GM19455 (cell line): ENCODE data around the gene SRSF9.

Experiments
- ATAC-seq: cut with Tn5 transposase; IDR thresholded peaks from one replicate; pipeline ENCODE4 v1.9.1; 2021; ENCODE audit not compliant: unreplicated experiment

The SRSF9 gene

GRCh38 chr12:120483621-120484020 lies 14.1 kb upstream of the SRSF9 start:
- no peak for ATAC-seq

- ATAC-seq = no peak
These were observed 11.6 kb upstream of the SRSF9 start for GRCh38 chr12:120481022-120481767.

GRCh38 chr12:120480211-120480610 lies 10.7 kb upstream of the SRSF9 start:
- no peak for ATAC-seq

- no peak for ATAC-seq
These were observed 9.9 kb upstream of the SRSF9 start for GRCh38 chr12:120479458-120479857.

- ATAC-seq = no peak
These were observed 6.1 kb upstream of the SRSF9 start for GRCh38 chr12:120475643-120476042.

- ATAC-seq = no peak
These were observed 5.0 kb upstream of the SRSF9 start for GRCh38 chr12:120474616-120474960.

GRCh38 chr12:120473807-120474615 lies 4.5 kb upstream of the SRSF9 start:
- no peak for ATAC-seq

GRCh38 chr12:120472521-120472920 lies 3.0 kb upstream of the SRSF9 start:
- no peak for ATAC-seq

- ATAC-seq = peak; percentile 20
These were observed 719 bp upstream of the SRSF9 start for GRCh38 chr12:120470150-120470784.

- peak; percentile 30 for ATAC-seq
These were observed 613 bp downstream of the SRSF9 start for GRCh38 chr12:120468821-120469449.

GRCh38 chr12:120468325-120468820 lies 1.2 kb downstream of the SRSF9 start:
- no peak for ATAC-seq

- no peak for ATAC-seq
These were observed 2.1 kb downstream of the SRSF9 start for GRCh38 chr12:120467439-120467838.

- ATAC-seq = no peak
These were observed 2.8 kb downstream of the SRSF9 start for GRCh38 chr12:120466560-120467315.

GRCh38 chr12:120465756-120466155 lies 3.8 kb downstream of the SRSF9 start:
- no peak for ATAC-seq

GRCh38 chr12:120463712-120464111 lies 5.8 kb downstream of the SRSF9 start:
- ATAC-seq = no peak

GRCh38 chr12:120462099-120462640 lies 7.4 kb downstream of the SRSF9 start:
- no peak for ATAC-seq

- no peak for ATAC-seq
These were observed 9.4 kb downstream of the SRSF9 start for GRCh38 chr12:120460157-120460556.

GRCh38 chr12:120457133-120457532 lies 12.4 kb downstream of the SRSF9 start:
- no peak for ATAC-seq

GRCh38 chr12:120455302-120455701 lies 14.2 kb downstream of the SRSF9 start:
- ATAC-seq = no peak

- no peak for ATAC-seq
These were observed 15.6 kb downstream of the SRSF9 start for GRCh38 chr12:120453977-120454376.
